ENCODE measurements around the gene ELOA.
"Not testable (repeated sequence)": the region's sequence is repeated elsewhere in the genome, so short reads cannot be mapped to it uniquely, and the experiment has no call there.

Gene ELOA

GRCh38 chr1:23719162-23719820 lies 24.0 kb upstream of the ELOA start:
- in situ Hi-C loops (cut with HindIII; ENCODE audit: low sequenced_read_pairs), result no loop called here
- H3K4me3 ChIP-seq (ENCODE audit: low read depth, low read length), result no peak overlapping the region
- DNase-seq (ENCODE audit: low read depth, low spot score), result peak; percentile 43
- TF ChIP-seq, protein P1, sequence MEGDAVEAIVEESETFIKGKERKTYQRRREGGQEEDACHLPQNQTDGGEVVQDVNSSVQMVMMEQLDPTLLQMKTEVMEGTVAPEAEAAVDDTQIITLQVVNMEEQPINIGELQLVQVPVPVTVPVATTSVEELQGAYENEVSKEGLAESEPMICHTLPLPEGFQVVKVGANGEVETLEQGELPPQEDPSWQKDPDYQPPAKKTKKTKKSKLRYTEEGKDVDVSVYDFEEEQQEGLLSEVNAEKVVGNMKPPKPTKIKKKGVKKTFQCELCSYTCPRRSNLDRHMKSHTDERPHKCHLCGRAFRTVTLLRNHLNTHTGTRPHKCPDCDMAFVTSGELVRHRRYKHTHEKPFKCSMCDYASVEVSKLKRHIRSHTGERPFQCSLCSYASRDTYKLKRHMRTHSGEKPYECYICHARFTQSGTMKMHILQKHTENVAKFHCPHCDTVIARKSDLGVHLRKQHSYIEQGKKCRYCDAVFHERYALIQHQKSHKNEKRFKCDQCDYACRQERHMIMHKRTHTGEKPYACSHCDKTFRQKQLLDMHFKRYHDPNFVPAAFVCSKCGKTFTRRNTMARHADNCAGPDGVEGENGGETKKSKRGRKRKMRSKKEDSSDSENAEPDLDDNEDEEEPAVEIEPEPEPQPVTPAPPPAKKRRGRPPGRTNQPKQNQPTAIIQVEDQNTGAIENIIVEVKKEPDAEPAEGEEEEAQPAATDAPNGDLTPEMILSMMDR (IDR thresholded peaks at IDR 0.05; ENCODE audit: low read depth, low read length), result no peak

- TF ChIP-seq, protein P1 (IDR thresholded peaks at IDR 0.05; ENCODE audit: low read depth, low read length), result no peak
- DNase-seq (ENCODE audit: low read depth, low spot score), result no peak
- H3K4me3 ChIP-seq (ENCODE audit: low read depth, low read length), result no peak overlapping the region
- in situ Hi-C loops (cut with HindIII; ENCODE audit: low sequenced_read_pairs), result no loop called here
These were observed 22.8 kb upstream of the ELOA start for GRCh38 chr1:23720256-23720995.

- in situ Hi-C loops (cut with HindIII; ENCODE audit: low sequenced_read_pairs), result no loop called here
These were observed 20.6 kb upstream of the ELOA start for GRCh38 chr1:23722652-23723051.

DNA sequence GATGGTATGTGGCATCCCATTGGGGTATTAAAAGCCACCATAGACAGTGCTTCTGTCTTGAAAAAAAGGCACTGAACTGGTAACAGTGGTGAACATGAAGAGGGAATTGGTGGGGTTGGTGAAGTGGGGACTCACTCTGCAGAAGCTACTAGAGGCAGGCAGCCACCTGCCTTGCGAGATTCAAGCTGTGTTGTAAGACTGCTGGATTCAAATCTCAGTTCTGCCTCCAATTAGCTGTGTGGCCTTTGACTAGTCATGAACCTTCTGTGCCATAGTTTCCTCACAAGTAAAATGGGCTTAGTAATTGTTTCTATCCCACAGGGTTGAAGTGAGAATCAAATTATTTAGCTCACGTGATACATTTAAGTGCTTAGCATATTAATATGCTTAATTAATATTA lies 16.6 kb upstream of the ELOA start:
- no peak for DNase-seq (ENCODE audit: low read depth, low spot score)
- in situ Hi-C loops (cut with HindIII; ENCODE audit: low sequenced_read_pairs), result no loop called here
- H3K4me3 ChIP-seq (ENCODE audit: low read depth, low read length), result no peak overlapping the region
- TF ChIP-seq, protein P1 (IDR thresholded peaks at IDR 0.05; ENCODE audit: low read depth, low read length), result no peak

More at GRCh38 chr1:23722652-23723051, 20.6 kb upstream of the ELOA start:
- H3K4me3 ChIP-seq (ENCODE audit: low read depth, low read length), result no peak overlapping the region
- no peak for DNase-seq (ENCODE audit: low read depth, low spot score)
- TF ChIP-seq, protein P1 (IDR thresholded peaks at IDR 0.05; ENCODE audit: low read depth, low read length), result no peak

DNA sequence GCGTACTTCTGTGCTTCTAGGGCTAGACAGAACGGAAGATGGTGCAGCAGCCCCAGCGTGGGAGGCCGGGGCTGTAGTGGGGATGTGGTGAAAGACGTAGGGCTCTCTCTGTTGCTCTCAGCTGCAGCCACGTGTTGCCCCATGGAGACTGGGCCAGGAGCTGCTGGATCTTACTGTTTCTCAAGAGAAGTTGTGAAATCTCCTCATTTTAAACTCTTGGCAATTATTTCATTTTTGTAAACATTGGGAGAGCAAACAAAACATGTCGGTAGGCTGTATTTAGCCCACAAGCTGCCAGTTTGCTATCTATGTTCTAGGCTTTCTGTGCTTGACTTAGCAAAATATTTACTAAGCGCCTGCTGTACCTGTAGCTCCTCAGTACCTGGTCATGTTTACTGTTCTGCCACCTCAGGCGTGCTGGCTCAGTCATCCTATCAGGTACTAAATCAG lies 15.9 kb upstream of the ELOA start:
- TF ChIP-seq, protein P1 (IDR thresholded peaks at IDR 0.05; ENCODE audit: low read depth, low read length), result no peak
- in situ Hi-C loops (cut with HindIII; ENCODE audit: low sequenced_read_pairs), result no loop called here
- no peak overlapping the region for H3K4me3 ChIP-seq (ENCODE audit: low read depth, low read length)
- DNase-seq (ENCODE audit: low read depth, low spot score), result no peak

DNA sequence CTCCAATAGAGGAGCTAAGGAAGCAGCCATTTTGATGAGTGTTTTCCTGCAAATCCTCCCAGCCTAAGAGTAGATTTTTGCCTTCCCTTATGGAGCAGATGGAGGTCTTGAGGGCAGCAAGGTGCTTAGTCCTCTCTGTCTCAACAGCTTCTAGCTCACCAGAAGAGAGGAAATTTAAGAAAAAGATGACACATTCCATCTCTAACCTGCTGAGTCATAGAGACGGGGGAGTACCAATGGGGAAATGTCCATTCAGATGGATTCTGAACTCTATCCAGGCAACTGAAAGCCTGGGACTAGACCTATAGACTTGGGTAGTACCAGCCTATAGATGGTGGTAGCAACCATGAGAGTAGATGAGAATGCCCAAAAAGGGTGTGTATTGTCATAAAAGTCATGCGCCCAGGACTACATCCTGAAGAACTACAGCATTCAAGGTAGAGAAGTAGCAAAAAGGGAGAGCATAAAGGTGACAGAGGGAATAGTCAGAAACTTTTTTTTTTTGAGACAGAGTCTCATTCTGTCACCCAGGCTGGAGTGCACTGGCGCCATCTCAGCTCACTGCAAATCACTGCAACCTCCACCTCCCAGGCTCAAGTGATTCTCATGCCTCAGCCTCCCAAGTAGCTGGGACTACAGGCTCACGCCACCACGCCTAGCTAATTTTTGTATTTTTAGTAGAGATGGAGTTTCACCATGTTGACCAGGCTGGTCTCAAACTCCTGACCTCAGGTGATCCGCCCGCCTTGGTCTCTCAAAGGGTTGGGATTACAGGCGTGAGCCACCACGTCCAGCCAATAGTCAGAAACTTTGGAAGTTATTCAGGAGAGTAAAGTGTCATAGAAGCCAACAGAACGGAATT lies 10.7 kb upstream of the ELOA start:
- no peak overlapping the region for H3K4me3 ChIP-seq (ENCODE audit: low read depth, low read length)
- in situ Hi-C loops (cut with HindIII; ENCODE audit: low sequenced_read_pairs), result no loop called here
- TF ChIP-seq, protein P1 (IDR thresholded peaks at IDR 0.05; ENCODE audit: low read depth, low read length), result no peak
- no peak for DNase-seq (ENCODE audit: low read depth, low spot score)

- DNase-seq (ENCODE audit: low read depth, low spot score); in situ Hi-C loops (cut with HindIII; ENCODE audit: low sequenced_read_pairs): not testable (repeated sequence)
These were observed 10.0 kb upstream of the ELOA start for GRCh38 chr1:23733281-23733680.

More at GRCh38 chr1:23733281-23733680, 10.0 kb upstream of the ELOA start:
- not testable (repeated sequence) for H3K4me3 ChIP-seq (ENCODE audit: low read depth, low read length)
